ENCODE data around the gene CPA4. TPM values are rescaled to one million over a fixed set of nuclear protein-coding genes. Genes with fewer than 3 reads are reported as not detected.

CPA4 gene
- total RNA-seq, 1 donor from 2014 or later = 0.78 TPM

DNA sequence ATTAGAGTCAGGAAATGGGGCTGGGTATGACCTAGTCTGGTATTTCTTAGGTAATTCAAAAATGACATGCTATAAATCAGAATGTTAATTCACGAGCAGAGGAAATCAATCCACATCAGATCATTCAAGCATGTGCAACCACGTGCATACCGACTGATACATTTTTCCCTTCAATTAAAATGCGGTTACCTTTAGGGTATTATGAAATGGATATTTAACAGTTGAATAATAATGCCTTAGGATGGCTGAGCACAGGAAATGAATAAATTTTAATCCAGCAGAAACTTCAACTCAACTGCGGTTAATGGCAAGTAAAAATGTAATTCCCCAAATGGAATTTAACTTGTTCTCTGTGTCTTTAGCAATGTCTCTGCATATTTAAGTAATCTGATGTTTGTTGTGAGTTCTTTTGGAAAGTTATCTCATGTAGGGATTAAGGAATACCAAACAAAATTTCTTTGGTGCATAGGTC is 17.1 kb upstream of the CPA4 start:
- no peak for DNase-seq

GRCh38 chr7:130276796-130277762 is 15.9 kb upstream of the CPA4 start:
- no peak for DNase-seq

- DNase-seq = peak; percentile 23
These were observed 15.0 kb upstream of the CPA4 start for GRCh38 chr7:130277763-130278643.

- DNase-seq = no peak
These were observed 14.1 kb upstream of the CPA4 start for GRCh38 chr7:130278860-130279259.

DNA sequence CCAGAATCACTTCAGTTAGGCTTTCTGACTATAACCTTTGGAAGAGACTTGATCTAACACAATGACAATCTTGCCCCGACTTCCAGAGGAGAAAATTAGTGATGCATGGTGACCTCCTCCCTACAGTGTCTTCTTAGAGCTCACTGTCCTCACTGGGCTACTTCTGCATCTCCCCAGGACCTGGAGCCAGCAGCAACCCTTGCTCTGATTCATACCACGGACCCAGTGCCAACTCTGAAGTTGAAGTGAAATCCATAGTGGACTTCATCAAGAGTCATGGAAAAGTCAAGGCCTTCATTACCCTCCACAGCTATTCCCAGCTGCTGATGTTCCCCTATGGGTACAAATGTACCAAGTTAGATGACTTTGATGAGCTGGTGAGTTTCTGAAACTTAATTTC is 13.7 kb upstream of the CPA4 start:
- DNase-seq = no peak

DNA sequence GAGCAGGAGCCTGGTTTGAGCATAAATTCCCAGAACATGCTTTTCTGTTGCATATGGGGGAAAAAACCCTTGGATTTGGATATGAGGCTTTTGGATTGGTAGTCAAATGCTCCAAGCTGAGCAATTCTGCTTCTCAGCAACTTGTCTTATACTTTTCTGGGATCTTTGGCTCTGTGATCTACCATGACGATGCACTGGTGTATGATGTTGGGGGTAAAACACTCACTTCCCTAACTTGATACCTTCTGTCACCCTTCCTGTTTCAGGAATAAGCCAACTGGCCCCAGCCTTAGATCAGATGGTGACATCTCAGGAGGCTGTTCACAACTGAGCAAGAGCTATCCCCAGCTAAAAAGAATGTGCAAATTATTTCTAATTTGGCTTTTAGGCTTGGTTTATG is 13.1 kb upstream of the CPA4 start:
- no peak for DNase-seq

DNA sequence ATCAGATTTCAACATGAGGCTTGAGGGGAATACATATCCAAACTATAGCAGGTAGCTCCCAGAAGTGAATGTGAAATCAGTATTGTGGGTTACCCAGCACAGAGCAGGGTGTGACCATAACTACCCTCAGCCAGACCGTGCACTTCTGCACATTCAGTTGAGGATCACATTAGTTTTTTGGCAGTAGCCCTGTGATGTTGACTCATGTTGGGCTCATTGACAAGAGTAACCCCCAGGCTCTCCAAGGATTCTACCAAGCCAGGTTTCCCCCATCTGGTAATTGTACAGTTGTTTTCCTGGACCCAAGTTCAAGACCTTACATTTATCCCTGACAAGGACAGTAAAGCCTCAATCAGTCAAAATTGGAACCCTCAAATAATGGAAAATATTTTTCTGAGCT is 11.7 kb upstream of the CPA4 start:
- no peak for DNase-seq

DNA sequence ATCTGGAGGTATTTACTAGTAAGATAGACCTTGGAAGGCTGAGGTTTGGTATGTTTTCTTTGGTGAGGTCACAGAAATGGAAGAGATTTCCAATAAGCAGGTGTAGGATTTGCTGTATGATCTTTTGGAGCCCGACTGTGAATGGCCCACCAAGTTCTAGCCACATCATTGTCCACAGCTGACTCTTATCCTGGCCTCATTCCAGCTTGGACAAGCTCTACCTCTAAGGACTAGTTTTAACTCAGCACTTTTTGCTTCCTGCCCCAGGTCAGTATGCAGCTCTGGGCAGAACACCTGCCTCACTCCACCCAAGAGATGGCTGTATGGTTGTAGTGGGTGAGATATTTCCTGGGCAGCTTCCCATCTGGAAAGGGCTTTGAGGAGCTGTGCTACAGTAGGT is 6.1 kb upstream of the CPA4 start:
- no peak for DNase-seq

DNA sequence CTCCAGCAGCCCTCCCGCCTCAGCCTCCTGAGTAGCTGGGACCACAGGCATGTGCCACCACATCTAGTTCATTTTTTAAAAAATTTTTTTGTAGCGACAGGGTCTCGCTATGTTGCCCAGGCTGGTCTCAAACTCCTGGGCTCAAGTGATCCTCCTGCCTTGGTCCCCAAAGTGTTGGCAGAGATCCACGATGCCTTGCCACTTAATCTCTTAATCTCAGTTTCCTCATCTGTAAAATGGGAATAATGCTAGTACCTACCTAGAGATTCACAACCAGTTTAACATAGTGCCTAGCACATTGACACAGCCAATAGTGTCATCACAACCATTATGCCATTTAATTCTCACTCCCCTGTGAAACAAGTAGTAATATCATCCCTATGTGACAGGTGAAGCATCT is 4.8 kb upstream of the CPA4 start:
- no peak for DNase-seq

GRCh38 chr7:130288829-130289228 is 4.1 kb upstream of the CPA4 start:
- no peak for DNase-seq

DNA sequence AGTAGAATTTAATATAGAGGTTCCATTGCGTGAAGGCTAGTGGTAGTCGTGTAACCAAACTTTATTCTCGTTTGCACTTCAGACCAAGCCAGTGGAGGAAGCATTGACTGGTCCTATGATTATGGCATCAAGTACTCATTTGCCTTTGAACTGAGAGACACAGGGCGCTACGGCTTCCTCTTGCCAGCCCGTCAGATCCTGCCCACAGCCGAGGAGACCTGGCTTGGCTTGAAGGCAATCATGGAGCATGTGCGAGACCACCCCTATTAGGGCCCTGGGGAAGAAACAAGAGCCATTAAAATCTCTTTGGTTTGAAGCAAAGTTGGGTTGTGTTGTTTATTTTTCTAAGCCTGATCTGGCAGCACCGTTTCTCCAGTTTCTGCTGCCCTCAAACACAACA is 3.5 kb upstream of the CPA4 start:
- no peak for DNase-seq

- DNase-seq = no peak
These were observed 2.2 kb upstream of the CPA4 start for GRCh38 chr7:130290745-130291144.

DNA sequence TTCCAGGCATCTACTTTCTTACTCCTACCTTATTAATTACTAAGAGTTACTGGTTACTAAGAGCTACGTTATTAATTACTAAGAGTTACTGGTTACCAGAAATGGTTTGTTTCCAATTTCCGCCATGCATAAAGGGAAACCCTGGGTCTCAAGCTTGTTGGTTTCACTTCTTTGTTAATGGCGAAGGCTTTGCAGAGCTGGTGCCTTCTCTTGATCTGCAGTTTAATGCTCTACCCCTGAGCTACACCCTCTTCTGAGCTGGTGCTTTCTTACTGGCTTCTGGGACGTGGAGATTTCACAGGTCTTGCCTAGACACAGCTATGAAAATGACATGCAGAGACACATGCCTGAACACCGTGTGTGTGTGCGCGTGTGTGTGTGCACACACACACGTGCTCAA is 560 bp downstream of the CPA4 start:
- DNase-seq = no peak

DNA sequence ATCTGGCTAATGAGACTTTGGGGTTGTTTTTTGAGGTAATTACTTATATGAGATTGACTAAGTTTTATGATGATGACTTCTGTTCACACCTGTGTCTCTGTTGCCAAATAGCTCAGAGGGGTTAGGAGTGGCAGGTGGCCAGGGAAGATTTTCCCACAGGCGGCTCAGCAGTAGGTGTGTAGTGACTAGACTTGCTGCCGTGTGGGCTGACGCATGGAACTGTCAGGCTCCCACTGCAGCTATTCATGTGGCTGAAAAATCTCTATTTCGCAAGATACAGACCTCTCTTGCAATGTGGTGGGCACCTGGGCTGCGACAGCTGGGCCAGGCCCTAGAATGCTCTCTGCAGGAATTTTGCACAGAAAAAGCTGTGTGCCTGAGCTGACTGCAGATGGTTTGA is 1.4 kb downstream of the CPA4 start:
- peak; percentile 16 for DNase-seq

DNA sequence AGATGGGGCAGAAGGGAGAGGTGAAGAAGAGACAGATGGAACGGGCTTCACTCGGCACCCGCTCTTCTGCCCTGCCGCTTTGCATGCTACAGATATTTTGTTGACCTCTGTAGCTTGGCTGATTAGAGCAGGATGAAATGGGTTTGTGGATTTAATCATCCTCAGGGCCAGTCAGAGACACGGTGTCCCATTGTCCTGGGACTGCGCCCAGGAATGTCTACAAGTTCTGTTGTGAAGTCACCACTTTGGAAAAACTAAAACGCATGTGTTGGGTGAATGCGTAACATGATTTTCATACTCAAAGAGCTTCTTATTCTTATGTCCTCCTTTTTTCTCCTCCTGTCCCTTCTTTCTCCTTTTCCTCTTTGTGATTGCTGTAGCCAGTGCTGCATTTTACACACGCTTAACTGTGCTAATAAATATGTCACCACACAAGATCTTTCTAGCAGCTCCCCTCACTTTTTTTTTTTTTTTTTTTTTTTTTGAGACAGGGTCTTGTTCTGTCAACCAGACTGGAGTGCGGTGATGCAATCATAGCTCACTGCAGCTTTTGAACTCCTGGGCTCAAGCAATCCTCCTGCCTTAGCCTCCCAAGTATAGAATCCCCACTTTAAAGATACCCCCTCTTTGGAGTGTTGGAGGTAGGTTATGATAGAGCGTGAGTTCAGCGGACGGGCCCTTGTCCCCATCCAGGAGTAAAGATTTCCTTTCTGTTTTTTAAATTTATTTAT is 3.4 kb downstream of the CPA4 start:
- no peak for DNase-seq

DNA sequence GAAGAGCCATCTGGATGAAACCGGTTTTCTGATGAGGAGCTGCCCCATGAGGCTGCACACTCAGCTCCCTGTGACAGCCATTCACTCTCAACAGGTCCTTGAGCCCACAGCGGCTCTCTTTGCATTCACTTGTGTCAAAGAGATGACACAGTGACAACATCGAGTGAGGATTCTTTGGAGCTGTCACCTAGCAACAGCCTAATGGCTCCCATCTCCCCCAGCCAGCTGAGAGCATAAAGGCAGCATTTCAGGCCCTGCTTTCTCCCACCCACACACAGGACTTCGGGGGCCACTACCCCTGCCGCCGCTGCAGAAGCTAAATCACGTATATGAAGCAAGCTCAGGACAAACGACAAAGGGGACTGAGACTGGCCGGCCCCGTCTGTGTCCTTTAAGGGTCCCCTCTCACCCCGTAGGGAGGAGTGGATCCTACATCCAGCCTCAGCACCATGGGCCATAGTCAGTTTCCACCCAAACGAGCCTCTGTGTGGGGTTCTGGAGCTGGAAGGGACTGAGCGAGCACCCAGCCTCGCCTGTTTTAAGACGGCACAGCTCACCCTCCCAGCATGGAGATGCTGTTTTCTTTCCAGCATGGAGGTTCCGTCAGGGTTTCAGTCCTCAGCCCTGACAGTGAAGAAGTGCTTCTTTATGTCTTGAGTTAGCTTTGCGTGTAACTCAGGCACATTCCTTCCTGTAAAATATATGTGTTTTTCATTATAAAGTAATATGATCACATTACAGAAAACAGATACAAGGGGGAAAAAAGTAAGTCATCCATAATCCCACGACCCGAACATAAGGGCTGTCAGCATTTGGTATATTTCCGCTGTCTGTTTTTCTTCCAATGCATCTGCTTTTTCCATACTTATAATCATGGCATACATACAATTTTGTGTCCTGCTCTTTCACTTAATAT is 4.9 kb downstream of the CPA4 start:
- no peak for DNase-seq

DNA sequence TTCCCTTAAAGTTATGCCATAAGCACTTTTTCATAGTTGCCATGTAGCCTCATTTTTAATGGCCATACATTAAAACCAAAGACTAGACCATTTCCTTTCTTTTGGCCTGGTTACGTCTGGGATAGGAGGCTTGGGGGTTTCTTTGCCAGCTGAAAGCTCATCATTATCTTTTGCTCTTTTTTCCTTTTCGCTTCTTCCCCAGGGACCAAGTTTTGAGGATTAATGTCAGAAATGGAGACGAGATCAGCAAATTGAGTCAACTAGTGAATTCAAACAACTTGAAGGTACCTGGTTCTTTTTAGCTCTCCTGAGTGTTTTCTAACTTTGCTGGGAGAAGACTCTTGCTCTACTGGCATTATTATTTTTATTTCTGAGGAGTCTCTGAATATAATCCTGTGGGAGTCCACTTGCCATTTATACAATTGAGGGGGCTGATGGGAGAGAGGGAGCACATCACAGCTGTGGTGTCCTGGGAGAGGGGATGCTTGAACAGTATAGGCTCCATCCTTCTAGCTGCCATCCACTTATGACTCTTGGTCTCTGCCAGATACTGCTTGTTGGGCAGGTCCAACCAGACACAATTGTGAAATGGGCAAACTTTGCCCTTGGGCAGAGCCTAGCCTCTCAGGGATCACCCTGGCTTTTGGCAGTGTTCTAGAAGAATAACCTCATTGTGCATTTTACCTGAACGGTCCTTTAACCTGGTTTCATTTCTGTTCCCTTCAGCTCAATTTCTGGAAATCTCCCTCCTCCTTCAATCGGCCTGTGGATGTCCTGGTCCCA is 5.8 kb downstream of the CPA4 start:
- no peak for DNase-seq

- DNase-seq = no peak
These were observed 6.9 kb downstream of the CPA4 start for GRCh38 chr7:130299866-130300265.

DNA sequence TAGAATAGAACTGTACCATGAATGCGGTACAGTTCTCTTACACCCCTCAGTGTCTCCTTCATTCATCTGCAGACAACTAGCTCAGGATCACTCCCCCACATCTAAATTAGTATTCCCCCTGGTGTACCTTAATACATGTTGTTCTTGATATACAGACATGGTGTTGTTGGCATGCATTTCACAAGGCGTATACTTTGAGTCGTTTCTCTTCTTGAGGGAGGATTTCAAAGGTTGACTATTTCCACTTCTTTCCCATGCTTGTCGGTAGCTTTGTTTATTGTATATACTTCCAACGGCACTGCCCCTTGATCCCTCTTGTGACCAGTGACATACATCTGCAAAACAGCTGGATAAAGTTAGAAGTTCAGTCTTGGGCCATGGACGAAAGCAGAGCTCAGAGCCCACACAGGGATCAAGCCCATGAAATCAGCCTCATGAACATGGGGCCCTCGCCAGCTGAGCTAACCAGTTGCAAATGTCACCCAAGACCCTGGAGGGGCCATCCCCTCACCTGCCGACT is 8.6 kb downstream of the CPA4 start:
- DNase-seq = no peak

- no peak for DNase-seq
These were observed 9.7 kb downstream of the CPA4 start for GRCh38 chr7:130302649-130303048.

Data from occipital lobe (tissue), 2 donors.